ENCODE data around the gene DCPS.

DNA sequence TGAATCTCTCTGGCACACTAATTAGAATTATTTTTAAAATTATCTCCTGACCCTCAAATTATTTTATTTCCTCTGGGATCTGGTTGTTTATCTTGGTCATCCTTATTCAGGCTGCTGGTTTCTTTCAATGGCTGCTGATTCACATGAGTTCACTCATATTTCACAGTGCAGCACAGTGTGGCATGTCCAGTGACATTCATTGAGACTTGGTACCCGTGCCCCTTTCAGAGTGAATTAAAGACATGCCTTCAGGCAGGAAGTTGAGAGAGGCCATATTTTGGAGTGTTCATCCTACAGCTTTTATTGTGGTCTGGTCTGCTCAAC lies 13.5 kb downstream of the DCPS start:
- TF ChIP-seq, protein P1, sequence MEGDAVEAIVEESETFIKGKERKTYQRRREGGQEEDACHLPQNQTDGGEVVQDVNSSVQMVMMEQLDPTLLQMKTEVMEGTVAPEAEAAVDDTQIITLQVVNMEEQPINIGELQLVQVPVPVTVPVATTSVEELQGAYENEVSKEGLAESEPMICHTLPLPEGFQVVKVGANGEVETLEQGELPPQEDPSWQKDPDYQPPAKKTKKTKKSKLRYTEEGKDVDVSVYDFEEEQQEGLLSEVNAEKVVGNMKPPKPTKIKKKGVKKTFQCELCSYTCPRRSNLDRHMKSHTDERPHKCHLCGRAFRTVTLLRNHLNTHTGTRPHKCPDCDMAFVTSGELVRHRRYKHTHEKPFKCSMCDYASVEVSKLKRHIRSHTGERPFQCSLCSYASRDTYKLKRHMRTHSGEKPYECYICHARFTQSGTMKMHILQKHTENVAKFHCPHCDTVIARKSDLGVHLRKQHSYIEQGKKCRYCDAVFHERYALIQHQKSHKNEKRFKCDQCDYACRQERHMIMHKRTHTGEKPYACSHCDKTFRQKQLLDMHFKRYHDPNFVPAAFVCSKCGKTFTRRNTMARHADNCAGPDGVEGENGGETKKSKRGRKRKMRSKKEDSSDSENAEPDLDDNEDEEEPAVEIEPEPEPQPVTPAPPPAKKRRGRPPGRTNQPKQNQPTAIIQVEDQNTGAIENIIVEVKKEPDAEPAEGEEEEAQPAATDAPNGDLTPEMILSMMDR (conservative IDR thresholded peaks at IDR 0.05; ENCODE audit: low read depth, low read length): no peak
- no peak for TF ChIP-seq EZH2phosphoT487 (IDR thresholded peaks at IDR 0.05; ENCODE audit: borderline replicate concordance, low read length)

Data from PC-3 (cell line).